IPS DF 4.7 (cell line): ENCODE data around the gene PDIA5.
"Not testable (repeated sequence)": the region's sequence is repeated elsewhere in the genome, so short reads cannot be mapped to it uniquely, and the experiment has no call there.

ENCODE experiments used
- DNase-seq: peaks from one replicate; pipeline ENCODE4 v3.0.0-alpha.2; 2013; ENCODE audit warnings: low spot score; ENCODE audit errors: extremely low read depth

The PDIA5 gene

DNA sequence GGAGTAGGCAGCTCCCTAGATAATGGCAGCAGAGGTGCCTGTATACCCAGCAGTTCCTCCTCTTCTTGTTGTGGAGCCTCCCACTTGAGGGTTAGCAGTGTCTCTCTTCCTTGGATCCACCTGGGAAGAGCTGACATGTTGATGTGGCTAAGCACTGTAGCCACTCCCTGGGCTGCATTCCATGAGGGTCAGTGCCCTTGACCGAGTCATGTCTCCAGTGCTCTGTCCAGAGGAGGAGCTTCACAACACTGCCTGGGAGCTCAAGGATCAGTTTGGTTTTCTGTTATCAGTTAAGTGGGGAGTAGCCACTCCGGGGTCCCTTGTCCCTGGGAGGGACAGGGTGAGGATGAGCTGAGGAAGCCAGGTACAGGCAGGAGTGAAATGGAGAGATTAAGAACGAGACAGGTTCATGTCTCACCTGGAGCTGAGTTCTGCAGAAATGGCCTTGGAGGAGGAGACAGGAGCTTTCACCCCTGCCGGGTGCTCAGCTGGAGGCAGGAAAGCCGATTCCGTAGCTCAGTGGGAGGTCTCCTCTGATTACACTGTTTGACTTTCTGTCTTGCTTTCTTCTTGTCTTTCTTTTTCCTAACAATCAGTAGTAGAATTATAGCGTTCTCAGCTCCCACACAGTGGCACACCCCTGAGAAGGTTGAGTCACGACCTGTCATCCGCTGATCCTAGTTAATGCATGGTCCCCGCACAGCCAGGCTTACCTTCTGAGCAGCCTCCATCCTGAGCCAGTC is 77.0 kb downstream of the PDIA5 start:
- peak; percentile 46 for DNase-seq

DNA sequence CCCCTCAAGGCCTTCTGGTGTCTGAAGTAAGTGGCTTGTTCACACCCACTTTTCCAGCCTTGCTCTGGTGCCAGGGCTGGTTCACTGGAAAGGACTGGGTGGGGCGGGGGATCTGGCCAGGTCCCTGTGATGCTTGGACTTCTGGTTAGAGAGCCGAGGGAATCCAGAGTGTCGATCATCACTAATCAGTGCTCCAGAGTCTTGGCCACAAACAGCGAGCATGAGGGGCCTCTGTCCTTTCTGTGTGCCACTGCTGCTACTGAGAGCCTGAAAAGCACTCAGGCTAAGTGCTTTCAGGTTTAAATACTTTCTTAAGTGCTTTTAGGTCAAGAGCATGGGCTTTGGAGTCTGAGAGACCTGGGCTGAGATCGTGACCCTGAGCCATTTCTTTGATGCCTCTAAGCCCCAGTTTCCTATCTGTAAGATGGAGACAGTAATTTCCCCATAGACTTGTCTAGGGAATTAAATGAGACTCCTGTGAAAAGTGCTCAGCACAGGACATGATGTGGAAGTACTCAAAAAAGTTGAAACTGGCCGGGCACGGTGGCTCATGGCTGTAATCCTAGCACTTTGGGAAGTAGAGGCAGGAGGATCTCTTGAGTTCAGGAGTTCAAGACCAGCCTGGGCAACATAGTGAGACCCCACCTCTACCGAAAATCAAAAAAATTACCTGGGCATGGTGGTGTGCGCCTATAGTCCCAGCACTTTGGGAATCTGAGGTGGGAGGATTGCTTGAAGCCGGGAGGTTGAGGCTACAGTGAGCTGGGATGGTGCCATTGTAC is 81.1 kb downstream of the PDIA5 start:
- no peak for DNase-seq

DNA sequence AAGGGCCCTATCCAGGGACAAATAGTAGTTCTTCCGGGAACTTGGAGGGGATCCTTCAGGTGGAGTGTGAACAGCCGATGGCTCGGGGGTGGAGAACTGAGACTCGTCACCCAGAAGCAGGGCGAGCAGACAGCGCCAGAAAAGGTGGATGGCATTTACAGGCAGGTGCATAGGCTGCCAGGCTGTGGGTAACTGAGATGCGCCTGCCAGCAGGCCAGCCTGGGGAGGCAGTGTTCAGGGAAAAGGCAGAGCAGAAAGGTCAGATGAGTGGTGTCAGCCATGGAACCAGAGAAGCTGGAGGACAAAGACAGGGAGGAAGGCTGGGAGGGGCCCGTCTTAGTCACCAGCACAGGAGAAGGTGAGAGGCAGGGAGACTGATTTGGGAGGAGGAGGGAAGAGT is 81.9 kb downstream of the PDIA5 start:
- no peak for DNase-seq

DNA sequence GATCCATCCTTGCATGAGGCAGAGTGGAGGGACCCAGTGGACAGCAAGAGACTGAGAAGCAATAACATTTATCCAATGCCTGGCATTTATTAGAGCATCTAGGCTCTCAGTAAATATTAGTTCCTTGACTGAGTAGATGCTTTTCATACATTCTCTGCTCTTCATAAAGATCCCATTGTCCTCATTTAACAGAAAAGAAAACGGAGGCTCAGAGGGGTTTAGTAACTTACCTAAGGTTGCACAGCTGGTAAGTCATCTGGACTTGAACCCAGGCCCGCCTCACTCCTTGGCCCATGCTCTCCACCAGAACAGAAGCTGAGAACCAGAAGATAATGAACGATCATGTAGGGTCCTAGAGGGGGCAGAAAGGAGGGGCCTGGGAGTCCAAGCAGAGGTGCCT is 82.7 kb downstream of the PDIA5 start:
- DNase-seq, result no peak

DNA sequence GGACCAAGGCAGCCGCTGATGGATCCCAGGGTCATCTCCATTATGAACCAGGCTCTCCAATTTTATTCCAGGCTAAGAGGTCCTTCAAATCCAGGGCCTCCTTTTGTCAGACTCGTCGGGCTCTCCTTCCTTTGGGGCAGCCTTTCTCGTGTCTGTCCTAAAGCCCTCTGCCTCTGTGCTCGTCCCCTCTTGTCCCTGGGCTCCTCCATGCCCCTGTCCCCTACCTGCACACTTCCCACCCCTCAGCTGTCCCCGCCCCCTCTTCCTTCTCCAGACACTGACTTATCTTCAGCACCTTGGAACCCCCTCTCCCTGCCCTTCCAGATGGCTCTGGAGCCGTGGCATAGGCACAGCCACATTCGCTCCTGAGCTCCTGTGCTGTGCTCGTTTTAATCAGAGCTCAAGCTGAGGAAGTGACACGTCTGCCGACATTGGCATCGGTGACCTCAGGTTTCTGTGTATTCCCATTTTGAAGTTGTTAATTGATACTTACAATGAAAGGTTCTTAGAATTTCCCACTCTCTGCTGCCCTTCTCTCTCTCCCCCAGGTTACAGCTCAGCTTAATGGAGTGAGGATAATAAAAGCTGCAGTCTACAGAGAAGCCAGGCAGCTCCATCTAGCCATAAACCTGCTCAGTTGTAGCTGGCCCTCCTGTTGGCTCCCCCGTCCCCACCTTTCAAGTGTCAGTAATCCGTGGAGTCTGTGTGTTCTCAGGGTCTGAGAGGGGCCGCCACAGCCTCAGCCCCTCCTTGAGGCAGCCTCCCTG is 83.8 kb downstream of the PDIA5 start:
- DNase-seq, result no peak

DNA sequence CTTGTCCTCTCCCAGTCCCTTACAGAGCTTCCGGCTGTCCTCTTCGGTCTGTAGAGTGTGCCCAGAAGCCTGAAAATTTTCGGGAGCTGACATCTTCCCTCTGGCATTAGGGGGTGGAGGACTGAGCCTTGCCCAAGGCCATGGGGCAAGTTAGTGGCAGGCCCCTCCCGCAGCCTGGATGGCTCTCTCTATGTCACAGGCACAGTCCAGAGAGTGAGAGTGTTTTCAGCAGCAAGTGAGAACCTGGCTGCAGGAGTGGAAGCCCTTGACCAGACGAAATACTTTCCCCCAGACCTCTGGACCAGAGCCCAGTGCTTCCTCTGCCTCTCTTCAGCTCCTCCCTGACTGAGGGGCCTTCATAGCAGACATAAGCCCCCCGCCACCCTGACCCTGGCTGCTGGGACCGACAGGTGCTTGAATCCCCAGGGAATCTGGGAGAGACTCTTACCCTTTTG is 84.5 kb downstream of the PDIA5 start:
- no peak for DNase-seq

DNA sequence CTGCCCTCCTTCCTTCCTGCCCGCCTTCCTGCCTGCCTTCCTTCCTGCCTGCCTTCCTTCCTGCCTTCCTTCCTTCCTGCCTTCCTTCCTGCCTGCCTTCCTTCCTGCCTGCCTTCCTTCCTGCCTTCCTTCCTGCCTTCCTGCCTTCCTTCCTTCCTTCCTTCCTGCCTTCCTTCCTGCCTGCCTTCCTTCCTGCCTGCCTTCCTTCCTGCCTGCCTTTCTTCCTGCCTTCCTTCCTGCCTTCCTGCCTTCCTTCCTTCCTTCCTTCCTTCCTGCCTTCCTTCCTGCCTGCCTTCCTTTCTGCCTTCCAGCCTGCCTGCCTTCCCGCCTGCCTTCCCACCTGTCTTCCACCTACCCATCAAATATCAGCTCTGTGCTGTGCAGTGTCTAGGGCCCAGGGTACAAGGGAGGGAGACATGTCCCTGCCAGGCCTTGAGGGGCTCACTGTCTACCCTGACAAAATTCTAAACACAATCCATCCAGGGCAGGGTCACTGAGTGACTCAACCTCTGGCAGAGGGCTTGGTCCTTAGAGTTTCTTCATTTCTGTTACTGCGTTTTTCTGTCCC is 85.1 kb downstream of the PDIA5 start:
- not testable (repeated sequence) for DNase-seq

DNA sequence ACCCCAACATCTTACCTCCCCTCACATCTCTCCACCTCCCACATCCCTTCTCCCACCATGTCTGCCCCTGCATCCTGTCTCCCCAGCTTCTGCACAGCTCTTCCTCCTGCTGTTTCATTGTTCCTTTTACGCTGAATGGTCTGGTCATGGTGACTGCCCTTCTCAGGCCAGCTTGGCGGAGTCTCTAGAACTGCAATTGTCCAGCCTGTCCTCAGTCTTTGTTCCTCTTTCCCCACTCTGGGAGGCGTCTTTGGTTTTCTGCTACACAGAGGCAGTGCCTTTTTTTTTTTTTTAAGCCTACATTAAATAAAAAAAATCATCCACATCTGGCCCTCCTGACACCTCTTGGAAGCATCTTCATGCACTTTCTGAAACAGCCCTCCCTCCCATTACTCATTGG is 85.9 kb downstream of the PDIA5 start:
- no peak for DNase-seq

DNA sequence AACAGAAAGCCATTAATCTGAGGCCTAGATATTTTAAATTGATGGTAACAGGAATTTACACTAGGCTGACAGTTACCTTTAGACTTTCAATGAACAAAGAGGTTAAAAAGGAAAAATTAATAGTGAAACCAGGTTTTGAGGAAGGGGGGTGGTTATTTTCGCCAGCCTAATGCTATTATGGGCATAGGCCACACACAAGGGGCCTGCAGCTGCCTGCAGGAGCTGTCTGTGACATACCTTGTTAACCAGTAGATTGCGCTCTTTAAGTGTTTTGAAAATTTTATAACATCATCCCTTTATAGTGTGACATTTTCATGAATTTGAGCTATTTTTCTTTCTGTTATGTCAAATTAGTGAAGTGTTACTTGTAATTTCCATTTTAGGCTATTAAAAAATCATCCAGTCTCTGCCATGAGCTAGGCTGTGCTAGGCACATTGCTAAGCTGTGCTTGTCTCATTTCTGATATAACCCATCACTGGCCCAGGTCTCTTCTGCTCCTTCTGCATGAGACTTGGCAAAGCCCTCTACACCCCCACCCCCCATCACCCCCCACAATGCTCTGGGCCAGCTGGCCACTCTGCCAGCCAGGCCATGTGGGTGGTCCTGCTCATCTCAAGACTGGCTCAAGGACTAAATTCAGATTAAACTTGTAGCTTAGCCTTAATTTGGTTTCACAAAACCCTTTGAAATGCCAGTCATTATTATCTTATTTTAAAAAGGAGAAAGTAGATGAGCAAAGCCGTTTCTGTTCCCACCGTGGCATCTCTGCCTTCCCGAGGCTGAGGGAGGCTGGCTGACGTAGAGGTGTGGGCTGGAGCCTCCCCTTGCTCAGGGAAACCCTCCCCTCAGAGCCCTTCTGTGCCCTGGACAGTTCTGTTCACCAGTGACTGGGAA is 86.5 kb downstream of the PDIA5 start:
- no peak for DNase-seq

DNA sequence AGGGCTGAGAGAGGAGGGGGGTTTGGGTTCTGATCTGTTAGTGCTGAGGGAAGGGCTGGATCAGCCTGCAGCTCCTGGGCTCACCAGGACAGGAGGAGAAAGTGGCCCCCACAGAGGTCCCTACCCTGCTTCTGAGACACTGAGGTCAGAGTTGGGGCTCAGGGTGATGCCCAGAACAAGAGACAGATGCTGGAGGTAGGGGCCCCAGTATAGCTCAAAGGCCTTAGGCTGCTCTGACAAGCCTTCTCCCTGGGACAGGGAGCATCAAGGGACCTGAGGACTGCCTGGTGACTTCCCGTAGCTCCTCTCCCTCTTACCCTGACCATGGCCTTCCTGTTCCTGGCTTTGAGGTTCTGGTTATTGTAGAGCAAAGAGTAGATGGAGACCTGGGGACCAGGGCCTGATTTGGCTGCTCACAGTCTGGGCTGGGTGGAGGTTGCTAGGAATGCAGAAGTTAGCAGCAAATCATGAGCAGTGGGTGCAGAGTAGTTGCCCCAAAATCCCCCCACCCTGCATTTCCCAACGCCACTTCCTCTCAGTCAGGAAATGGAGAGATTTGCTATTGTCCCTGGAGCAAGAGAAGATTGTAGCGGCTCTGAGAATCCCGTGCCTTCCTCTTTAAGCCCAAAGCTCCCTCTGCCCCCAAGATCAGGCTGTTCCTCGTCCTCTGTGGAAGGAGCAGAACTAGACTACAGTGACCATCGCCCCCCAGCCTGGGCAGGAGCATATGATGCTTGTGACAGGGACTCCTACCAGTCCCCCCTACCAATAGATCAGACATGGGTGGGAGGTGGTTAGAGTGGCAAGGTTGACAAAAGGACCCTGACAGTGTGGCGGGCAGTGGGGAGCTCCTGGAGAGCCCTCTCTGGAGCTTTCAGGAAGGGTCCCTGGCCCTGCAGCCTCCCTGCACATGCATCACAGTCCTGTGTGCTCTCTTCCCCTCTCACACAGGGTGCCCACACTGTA is 87.5 kb downstream of the PDIA5 start:
- no peak for DNase-seq

DNA sequence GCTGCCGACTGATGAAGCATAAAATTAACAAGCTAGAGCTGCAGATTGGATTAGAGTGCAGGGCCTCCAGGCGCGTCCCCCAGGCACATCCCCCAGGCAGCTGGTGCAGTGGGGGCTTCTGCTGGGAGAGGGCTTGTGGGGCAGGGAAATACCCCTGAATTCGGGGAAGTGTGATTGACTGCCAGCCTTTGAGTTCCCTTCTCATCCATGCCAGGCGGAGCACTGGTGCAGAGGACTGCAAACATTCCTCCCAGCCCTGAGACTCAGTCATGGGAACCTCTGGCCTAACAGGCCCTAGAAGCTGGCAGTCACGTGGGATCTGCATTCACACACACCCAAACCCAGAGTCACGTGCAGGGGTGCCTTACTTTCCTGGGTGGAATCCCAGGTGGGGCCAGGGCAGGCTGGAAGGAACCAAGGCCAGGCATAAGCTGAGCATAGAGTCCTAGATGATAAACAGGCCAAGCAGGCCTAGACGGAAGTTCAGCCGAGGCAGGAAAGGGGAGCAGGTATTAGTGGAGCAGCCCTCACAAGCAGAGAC is 88.7 kb downstream of the PDIA5 start:
- no peak for DNase-seq

DNA sequence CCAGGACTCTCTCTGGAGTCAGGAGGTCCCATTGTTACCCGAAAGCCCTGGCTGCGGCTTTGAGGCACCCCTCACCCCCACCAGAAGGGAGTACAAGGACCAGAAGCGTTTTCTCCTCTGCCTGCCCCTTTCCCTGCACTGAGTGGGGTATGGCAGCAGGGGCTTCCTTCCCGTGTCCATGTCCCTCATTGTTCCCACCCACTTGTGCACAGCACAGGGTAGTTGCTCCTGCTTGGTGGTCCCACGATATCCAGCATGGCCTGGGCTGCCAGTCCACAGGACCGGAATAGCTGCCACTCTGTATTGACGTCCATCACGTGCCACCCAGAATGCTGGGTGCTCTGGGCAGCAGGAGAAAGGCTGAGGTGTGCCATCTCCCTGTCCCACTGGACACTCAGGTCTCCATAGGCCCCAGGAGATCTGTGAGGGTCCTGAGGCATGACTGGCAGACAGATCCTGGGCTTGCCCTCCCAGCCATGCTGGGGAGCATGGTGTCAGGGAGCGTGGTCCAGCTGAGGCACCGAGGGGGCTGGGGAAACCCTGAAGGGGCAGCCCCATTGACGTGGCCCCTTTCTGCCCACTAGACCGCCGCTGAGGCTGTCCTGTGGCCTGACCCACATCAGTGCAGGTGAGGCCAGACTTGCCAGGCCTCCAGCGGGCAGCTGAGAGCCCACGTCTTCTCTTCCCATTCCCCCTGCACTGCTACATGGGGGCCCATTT is 89.6 kb downstream of the PDIA5 start:
- no peak for DNase-seq

DNA sequence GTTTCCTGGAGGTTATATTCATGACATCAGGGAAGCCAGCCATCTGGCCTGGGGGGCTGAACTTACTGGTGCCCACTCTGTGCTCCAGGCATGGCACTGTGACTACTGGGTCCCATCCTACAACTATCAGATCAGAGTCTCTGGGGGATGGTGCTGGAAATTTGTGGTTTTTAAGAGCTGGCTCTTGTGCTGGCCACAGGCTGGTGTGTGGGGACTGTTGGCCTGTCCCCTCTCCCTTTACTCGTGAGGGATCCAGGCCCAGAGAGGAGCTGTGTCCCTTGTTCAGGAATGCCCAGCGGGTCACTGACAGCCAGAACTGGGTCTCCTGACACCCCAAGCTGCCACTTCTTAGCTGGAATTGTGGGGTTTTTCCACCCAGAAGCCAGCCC is 90.4 kb downstream of the PDIA5 start:
- no peak for DNase-seq

DNA sequence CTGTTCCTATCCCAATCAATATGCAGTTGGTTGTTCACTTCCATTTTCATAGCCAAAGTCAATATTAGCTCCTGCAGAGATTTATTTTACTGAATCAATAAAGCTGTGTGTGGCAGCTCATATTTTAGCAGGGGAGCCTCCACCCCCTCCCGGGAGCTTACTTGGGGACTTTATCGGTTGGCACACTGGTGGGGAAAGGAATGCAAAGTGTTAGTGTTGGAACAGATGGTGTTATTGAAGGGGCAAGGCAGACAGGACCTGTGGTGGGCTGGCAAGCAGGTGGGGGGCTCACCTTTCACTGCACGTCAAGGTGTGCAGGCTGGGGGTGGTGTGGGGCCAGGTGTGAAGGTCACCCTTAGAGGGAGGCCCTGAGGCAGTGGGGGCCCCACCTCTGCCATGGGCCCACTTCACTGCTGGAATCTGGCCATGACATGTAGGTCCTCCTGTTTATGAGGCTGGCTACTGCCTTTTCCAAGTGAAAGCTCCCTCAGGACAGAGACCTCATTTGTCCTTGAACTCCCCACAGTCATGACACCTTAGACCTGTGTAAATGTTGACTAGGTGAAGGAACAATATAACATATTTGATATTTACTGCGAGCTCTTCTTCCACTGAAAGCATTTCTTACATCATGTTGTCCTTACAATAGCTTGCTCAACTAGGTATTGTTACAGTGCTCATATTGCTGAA is 90.9 kb downstream of the PDIA5 start:
- DNase-seq, result no peak

DNA sequence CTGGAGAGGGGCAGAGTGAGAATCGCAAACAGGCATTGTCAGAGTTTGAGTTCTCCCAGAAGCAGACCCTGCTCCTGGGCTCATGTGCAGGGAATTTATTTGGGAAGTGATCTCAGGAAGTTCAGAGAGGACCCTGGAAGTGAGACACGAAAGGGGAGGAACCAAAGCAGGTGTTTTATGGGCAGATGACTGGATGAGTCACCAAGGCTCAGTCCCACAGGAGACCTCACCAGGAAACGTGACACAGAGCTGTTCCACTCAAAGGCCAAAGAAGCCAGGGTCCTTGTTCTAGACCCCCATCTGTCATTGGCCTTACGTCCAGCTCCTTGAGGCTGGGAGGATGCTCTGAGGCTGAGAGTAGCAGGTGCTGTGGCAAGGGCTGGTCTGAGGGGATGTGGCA is 91.5 kb downstream of the PDIA5 start:
- no peak for DNase-seq

DNA sequence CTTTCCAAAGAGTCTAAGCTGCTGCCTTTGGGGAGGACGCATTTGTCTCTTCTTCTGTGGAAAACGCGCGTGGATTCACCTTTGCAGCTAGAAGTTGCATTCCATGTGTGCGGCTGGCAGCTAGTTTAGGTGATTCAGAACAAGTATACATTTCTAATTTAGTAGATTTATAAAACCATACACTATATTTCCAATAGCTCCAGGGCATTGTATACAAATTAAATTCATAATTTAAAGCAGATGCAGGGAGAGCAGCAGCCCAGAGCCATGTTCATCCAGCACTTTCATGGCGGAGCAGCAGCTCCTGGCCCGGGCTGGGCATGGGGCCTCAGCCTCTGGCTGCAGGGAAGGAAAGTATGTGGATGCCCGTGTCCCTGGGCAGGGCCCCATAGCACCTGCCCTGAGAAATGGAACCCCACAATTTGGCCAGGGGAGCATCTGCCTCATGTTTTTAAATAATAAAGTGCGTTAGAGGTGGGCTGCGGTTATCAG is 92.1 kb downstream of the PDIA5 start:
- DNase-seq, result no peak

DNA sequence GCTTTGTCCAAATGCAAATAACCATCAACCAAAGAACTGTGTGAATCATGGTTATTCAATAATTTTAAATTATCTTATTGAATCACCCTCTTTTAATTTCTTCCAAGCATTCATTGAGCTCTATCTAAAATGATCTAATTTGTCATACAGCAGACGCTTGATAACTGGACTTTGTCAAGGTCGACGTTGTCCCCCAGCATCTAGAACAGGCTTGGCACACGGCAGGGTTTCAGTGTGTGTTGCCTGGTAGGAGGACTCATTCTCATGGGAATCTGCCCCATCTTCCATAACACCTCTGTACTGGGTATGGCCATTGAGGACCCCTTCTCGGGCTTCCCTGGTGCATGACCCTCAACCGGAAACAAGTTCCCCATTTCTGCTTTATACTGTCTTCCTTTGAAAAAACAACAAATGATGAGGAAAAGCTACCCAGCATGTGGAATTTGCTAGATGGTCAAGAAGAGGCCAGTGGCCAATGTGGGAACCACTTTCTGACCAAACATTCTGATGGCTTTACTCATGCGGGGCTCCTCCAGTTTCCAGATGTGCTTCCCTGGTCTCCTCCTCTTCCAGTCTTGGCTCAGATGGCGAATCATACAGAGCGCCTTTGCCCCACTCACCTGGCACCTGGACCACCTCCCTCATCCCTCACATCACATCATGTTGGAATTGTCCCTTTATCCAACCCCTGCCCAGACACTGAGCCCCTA is 93.3 kb downstream of the PDIA5 start:
- DNase-seq, result no peak
